Retinal pigment epithelial cell (primary cell): ENCODE data around the gene GTF2H4.
"Not testable (repeated sequence)": the region's sequence is repeated elsewhere in the genome, so short reads cannot be mapped to it uniquely, and the experiment has no call there.

Experiments used
- DNase-seq: peaks from one replicate; pipeline ENCODE4 v3.0.0-alpha.2; 2010; ENCODE audit warnings: low read depth
- H3K4me3 ChIP-seq: 2 replicates; pipeline ENCODE4 v1.5.1; 2011; ENCODE audit warnings: mild to moderate bottlenecking, low read length, control low read depth, moderate library complexity
- TF ChIP-seq, protein P1 (sequence below): conservative IDR thresholded peaks from 2 replicates; pipeline ENCODE4 v1.5.1; 2011; ENCODE audit warnings: low read depth, low read length, control low read depth, inconsistent platforms

The GTF2H4 gene

DNA sequence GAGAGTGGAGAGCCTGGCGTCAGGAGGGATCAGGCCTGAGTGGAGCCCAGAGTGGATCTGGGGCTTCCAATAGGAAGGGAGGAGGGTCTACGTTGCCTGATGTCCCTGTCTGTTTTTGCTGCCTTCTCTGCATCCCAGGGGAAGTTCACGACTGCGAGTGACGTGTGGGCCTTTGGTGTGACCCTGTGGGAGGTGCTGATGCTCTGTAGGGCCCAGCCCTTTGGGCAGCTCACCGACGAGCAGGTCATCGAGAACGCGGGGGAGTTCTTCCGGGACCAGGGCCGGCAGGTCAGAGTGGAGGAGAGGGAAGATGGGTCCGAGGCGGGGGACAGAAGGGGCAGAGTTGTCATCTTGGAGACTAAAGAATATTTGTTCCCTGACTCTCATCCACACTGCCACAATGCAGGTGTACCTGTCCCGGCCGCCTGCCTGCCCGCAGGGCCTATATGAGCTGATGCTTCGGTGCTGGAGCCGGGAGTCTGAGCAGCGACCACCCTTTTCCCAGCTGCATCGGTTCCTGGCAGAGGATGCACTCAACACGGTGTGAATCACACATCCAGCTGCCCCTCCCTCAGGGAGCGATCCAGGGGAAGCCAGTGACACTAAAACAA, 9.2 kb upstream of the GTF2H4 start:
- TF ChIP-seq, protein P1, sequence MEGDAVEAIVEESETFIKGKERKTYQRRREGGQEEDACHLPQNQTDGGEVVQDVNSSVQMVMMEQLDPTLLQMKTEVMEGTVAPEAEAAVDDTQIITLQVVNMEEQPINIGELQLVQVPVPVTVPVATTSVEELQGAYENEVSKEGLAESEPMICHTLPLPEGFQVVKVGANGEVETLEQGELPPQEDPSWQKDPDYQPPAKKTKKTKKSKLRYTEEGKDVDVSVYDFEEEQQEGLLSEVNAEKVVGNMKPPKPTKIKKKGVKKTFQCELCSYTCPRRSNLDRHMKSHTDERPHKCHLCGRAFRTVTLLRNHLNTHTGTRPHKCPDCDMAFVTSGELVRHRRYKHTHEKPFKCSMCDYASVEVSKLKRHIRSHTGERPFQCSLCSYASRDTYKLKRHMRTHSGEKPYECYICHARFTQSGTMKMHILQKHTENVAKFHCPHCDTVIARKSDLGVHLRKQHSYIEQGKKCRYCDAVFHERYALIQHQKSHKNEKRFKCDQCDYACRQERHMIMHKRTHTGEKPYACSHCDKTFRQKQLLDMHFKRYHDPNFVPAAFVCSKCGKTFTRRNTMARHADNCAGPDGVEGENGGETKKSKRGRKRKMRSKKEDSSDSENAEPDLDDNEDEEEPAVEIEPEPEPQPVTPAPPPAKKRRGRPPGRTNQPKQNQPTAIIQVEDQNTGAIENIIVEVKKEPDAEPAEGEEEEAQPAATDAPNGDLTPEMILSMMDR, result no peak

DNA sequence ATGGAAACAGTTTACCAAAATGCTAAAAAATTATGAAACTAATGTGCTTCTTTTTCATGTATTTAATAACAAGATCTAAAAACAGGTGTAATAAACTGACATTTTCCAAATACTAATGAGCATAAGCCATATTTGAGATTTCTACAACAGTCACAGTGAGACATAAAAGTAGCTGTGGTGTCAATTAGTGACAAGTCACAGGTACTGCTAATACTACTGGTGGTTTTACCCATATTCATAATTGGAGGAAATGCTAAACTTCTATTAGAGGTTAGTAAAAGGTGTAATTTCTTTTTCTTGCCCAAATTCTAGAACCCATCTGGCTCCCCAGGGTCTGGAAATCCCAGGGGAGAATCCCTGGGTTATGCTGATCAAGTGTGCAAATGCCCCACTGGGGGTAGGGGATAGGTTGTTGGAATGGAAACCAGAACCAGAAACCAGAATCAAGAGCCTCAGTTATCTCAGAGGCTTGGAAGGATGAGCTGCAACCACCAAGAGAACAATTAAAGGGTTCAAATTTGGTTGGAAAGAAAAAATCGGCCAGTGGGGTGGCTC, 7.1 kb upstream of the GTF2H4 start:
- TF ChIP-seq, protein P1, result no peak
- no peak for DNase-seq
- no peak overlapping the region for H3K4me3 ChIP-seq

More for the DNA sequence above, 9.2 kb upstream of the GTF2H4 start:
- no peak overlapping the region for H3K4me3 ChIP-seq
- no peak for DNase-seq

DNA sequence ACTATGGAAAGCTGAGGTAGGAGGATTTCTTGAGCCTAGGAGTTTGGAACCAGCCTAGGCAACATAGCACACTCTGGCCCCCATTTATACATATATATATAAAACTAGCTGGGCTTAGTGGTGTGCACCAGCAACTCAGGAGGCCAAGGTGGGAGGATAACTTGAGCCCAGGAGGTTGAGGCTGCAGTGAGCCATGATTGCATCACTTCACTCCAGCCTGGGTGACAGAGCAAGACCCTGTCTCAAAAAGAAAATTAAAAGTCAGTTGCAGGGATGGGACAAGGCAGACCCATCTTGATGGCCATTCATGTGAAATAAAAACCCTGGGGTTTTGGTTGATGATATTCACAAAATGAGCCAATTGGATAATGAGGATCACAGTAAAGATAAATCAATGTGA, 6.6 kb upstream of the GTF2H4 start:
- TF ChIP-seq, protein P1, result no peak
- no peak for DNase-seq
- H3K4me3 ChIP-seq, result no peak overlapping the region

DNA sequence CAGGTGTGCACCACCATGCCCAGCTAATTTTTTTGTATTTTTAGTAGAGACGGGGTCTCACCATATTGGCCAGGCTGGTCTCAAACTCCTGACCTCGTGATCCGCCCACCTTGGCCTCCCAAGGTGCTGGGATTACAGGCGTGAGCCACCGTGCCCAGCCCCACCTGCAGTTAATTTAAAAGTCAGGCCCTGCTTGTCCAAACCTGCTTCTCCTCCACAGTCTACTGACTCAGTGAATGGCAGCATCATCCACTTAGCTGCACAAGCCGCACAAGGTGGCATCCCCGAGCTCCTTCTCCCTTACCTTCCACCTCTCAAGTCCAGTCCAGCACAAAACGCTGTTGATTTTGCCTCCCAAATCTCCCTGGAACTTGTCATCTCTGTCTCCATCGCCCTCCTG, 5.8 kb upstream of the GTF2H4 start:
- DNase-seq, H3K4me3 ChIP-seq: not testable (repeated sequence)

DNA sequence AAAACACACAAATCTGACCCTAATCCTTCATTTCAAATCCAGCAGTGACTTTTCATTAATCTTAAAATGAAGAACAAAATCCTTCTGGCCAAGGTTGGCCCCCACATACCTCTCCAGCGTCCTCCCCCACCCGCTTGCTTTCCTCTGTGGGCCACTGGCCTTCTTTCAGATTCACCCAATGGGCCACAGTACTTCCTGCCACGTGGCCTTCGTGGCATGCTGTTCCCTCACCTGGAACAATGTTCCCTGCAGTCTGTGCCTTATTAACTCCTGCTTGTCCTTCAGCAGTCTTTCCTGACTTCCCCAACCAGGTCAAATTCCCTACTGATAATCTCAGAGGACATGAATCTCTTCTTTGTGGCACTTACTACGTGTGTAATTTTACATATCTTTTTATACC, 5.3 kb upstream of the GTF2H4 start:
- no peak overlapping the region for H3K4me3 ChIP-seq
- DNase-seq, result no peak
- TF ChIP-seq, protein P1, result no peak

DNA sequence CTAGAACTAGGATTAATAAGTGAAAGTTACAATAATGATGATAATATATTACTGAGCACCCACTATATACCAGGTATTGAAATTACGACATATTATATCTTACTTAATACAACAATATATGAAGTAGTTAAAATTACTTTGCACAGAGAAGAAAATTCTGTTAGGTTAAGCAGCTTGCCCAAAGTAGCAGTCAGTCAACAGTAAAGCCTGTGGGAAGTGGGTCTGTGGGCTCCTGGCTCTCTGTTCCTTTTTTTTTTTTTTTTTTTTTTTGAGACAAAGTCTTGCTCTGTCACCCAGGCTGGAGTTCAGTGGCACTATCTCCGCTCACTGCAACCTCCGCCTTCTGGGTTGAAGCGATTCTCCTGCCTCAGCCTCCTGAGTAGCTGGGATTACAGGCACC, 4.8 kb upstream of the GTF2H4 start:
- no peak overlapping the region for H3K4me3 ChIP-seq
- no peak for DNase-seq
- TF ChIP-seq, protein P1, result no peak

DNA sequence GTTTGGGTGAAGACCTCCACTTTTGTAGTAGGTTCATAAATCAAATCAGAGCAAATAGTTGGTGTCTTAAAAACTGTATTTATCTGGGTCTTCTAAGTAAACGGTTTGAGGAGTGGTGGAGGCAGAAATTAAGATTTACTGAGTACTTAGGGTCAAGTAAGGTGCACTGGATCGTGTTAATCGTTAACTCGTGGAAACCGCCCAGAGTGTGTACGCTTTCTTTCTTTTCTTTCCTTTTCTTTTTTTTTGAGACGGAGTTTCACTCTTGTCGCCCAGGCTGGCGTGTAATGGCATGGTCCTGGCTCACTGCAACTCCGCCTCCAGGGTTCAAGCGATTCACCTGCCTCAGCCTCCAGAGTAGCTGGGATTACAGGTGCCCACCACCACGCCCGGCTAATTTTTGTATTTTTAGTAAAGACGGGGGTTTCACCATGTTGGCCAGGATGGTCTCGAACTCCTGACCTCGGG, 683 bp upstream of the GTF2H4 start:
- DNase-seq, result not testable (repeated sequence)
- peak overlapping the region; percentile 95 for H3K4me3 ChIP-seq

DNA sequence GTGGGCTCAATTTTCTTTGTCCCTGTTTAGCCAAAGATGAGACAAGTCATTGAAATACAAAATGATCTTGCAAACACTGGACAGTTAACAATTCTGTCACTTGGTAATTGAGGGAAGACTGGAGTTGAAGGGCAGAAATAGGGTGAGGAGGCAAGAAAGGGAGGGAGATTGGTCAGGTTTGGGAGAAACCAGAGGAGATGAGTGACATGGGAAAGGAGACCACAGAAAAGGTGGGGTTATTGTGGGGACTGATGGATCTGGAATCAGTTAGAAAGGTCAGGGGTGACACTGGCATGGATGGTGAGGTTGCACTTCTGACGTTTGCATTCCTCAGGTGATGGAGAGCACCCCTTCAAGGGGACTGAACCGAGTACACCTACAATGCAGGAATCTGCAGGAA, 693 bp downstream of the GTF2H4 start:
- DNase-seq, result no peak
- H3K4me3 ChIP-seq, result peak overlapping the region; percentile 95

DNA sequence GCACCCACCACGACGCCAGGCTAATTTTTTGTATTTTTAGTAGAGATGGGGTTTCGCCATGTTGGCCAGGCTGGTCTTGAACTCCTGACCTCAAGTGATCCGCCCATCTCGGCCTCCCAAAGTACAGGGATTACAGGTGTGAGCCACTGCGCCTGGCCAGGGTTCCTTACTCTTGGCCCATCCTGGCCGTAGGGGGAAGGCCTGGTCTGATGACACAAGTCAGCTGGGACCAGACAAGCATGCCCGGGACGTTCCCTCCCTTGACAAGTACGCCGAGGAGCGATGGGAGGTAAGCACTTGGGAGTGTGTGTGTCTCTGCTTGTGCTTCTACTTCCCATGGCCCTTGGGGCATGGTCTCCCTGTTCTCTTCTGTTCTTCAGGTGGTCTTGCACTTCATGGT, 2.5 kb downstream of the GTF2H4 start:
- DNase-seq, H3K4me3 ChIP-seq: not testable (repeated sequence)

More for the DNA sequence above, 693 bp downstream of the GTF2H4 start:
- TF ChIP-seq, protein P1, result no peak
